Ectodermal cell (in vitro differentiated cells): ENCODE results near the gene VPS52.
"Not testable (repeated sequence)": the region's sequence is repeated elsewhere in the genome, so short reads cannot be mapped to it uniquely, and the experiment has no call there.

Experiments
- H3K27ac ChIP-seq: 2 replicates; pipeline ENCODE4 v1.7.0; 2013; ENCODE audit warnings: mild to moderate bottlenecking, low read depth, low read length; ENCODE audit not compliant: insufficient read depth, poor library complexity, severe bottlenecking
- H3K27me3 ChIP-seq: 2 replicates; pipeline ENCODE4 v1.7.0; 2013; ENCODE audit warnings: mild to moderate bottlenecking, low read length; ENCODE audit not compliant: insufficient read depth, control insufficient read depth, poor library complexity, severe bottlenecking
- H3K36me3 ChIP-seq: one replicate; pipeline ENCODE4 v1.7.0; 2013; ENCODE audit warnings: low read length; ENCODE audit not compliant: control insufficient read depth, insufficient read depth
- H3K4me1 ChIP-seq: one replicate; pipeline ENCODE4 v1.7.0; 2013; ENCODE audit warnings: low read length; ENCODE audit not compliant: control insufficient read depth, insufficient read depth
- H3K4me3 ChIP-seq: 2 replicates; pipeline ENCODE4 v1.7.0; 2013; ENCODE audit warnings: low read depth, low read length, control low read depth; ENCODE audit not compliant: insufficient read depth
- H3K9me3 ChIP-seq: 2 replicates; pipeline ENCODE4 v1.7.0; 2013; ENCODE audit warnings: mild to moderate bottlenecking, low read length, moderate library complexity; ENCODE audit not compliant: control insufficient read depth
- WGBS, 2 experiments: methylation state at CpG; one replicate each; pipeline ENCODE4 v1.1.7; 2013; ENCODE audit warnings: missing lambda C conversion rate in 2 of 2; 5-methylcytosine and 5-hydroxymethylcytosine counted together

The VPS52 gene

DNA sequence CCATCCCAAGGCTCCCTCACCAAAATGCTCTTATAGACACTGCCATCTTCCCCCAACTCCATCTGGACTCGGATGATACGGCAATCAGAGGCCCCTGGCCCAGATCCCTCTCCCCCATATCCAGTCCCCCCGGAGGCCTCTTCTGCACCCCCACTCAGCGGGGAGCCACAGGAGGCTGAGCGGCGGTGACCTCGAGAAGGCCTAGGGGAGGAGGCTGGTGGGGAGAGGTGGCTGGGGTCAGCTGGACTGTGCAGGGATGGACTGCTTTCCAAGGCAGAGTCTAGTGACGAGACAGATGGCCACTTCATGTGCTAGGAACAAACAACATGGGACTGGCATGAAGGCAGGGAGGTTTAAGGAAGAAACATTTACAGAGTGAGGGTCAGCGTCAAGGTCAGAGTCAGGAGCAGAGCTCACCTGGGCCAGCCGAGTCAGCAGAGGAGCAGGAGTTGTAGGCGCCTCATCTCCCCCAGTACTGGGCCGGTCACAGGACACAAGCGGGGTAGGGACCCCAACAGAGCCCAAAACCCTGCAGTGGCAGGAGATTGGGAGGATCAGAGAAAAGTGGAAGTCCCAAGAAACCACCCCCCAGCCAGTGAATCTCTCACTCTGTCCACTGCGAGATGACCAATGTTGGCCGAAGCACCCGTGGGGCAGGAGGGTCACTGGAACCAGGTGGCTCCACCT, 21.5 kb upstream of the VPS52 start:
- no peaks in the 10 kb centered on the region for H3K9me3 ChIP-seq
- no peaks in the 10 kb centered on the region for H3K27me3 ChIP-seq
- H3K27ac ChIP-seq = no peak overlapping the region
- H3K4me1 ChIP-seq = peaks cover 10% of the 10 kb centered on the region
- H3K36me3 ChIP-seq = peaks cover 17% of the 10 kb centered on the region
- no peak overlapping the region for H3K4me3 ChIP-seq
- 92 to 94% methylated on average over 15 to 16 of the region's 16 CpGs for WGBS, 2 experiments

DNA sequence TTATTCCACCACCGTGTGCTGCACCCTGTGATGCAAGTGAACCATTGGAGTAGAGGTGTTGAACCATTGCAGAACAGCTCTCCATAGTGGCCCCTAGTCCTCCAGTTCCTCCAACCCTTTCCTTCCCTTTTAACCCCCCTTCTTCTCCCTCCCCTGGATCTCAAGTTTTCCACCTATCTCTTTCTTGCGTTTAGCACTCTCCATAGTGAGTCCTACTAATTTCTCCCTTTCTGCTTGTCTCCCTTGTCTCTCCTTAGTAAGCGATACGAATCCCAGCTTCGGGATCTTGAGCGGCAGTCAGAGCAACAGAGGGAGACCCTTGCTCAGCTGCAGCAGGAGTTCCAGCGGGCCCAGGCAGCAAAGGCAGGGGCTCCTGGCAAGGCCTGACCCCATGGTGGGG, 18.8 kb upstream of the VPS52 start:
- Histone ChIP-seq H3K9me3 (no peaks in the 10 kb centered on the region), H3K4me1 (peaks cover 9% of the 10 kb centered on the region), H3K27ac (no peak overlapping the region), H3K4me3 (peak overlapping the region; percentile 85), H3K27me3 (no peaks in the 10 kb centered on the region), H3K36me3 (peaks cover 23% of the 10 kb centered on the region)
- 87% methylated on average over 7 of the region's 7 CpGs for WGBS, 2 experiments

DNA sequence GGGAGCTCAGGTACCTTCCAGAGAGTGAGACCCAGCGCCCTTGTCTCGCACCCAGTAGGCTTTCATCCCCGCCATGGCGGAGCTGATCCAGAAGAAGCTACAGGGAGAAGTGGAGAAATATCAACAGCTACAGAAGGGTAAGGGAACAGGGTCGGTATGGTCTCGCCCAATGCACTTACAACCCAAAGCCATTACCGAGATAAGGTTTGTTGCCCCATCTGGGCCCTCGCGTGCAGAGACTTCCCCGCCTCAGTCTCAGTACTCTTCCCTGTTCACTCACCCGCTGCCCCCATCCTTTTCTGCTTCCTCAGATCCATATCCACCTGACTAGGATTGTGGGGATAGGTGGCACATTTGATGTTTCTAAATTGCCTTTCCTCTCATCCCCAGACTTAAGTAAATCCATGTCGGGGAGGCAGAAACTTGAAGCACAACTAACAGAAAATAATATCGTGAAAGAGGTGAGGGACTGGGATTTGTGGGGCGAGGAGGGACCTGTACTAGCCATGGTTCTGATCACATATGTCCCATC, 18.2 kb upstream of the VPS52 start:
- 6 to 7% methylated on average over 14 of the region's 14 CpGs for WGBS, 2 experiments
- H3K4me1 ChIP-seq = peaks cover 9% of the 10 kb centered on the region
- H3K4me3 ChIP-seq = peak overlapping the region; percentile 85
- peaks cover 23% of the 10 kb centered on the region for H3K36me3 ChIP-seq
- H3K27ac ChIP-seq = no peak overlapping the region
- no peaks in the 10 kb centered on the region for H3K27me3 ChIP-seq
- H3K9me3 ChIP-seq = no peaks in the 10 kb centered on the region

DNA sequence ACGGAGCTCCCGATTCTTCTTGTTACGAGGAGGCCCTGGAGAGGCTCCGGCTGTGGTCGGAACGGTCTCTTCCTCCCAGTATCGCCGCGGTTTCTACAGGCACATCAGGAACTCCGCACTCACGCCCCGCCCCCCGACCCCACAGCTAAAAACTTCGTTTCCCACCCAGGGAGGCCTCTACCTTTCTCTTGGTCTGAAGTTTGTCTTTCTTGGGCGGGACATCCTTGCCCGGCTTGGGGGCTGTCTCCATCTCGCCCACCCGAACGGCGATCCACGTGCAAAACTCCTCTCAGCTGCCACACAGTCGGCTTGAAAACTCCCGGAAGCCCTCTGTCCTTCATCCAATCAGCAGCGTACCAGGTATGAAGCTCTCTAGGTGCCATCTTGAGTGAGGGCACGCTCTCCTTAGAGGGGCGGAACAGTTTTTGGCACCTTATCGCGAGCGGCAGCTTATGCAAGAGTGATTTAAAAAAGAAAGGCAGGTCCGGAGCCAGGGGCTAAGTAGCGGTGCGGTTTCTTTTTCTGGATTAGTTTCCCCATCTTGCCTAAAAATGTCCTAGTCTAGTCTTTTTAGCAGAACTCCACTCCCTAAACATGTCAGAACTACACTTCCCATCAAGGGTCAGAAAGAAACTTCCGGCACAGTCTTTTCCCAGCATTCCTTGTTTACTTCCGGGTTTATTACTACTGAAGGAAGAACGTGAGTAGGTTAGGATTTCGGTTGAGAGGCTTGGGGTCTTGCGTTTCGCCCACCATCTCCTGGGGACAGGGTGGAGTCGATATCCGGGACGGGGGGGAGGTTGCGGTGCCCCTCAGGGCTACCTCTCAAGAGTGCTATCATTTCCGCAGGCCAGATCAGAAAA, 17.5 kb upstream of the VPS52 start, which contains the start of the genes PFDN6 and WDR46:
Gene PFDN6, plus strand, starts transcription at position 681 of the 863 bp plus-strand sequence. CDS start 256 bp downstream, outside the sequence.
Gene WDR46, minus strand, starts transcription at position 319 of the 863 bp plus-strand sequence. Its CDS starts 69 bp downstream, at position 250.
- Histone ChIP-seq H3K9me3 (no peaks in the 10 kb centered on the region), H3K4me1 (peaks cover 9% of the 10 kb centered on the region), H3K36me3 (peaks cover 23% of the 10 kb centered on the region), H3K27me3 (no peaks in the 10 kb centered on the region), H3K4me3 (peak within 1 kb of the TSS; percentile 85), H3K27ac (no peak within 1 kb of the TSS)
- WGBS, 2 experiments = 0% methylated on average over 43 of the region's 43 CpGs

DNA sequence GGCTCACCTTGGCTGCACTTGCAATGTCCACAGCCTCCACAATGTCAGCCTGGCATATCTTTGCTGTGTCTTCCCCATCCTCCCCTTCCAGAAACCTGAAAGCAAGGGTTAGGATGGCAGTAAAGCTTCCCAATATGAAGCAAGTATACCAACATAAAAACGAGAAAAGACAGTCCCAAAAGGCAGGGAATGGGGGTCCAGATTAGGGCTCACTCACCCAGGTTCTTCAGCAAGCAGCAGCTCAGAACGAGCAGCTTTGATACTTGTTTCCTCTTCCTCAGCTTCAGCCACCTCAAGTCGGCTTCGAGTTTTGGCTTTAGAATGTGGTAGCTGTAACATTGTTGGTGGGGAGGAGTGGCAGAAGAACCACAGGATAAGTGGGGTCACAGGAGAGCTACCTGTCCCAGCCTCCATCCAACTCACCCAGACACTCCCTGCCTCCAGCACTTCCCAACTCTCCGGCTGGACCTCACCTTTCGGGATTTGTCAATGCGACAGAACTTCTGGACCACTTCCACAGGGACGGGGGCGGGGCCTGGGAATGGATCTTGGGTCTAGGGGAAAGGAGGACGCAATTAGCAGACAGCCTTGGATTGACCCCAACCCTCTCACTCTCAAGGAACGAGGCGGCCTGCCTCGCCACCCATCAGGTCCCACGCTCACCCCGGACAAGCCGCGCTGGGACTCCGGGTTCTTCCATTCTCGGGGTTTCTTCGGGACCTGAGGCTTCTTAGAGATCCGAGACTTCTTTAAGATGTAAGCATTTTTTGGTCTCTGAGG, 16.7 kb upstream of the VPS52 start:
- WGBS, 2 experiments = 24 to 25% methylated on average over 21 of the region's 21 CpGs
- Histone ChIP-seq H3K27ac (no peak overlapping the region), H3K36me3 (peaks cover 31% of the 10 kb centered on the region), H3K4me3 (peak overlapping the region; percentile 85), H3K4me1 (peaks cover 9% of the 10 kb centered on the region), H3K27me3 (no peaks in the 10 kb centered on the region), H3K9me3 (no peaks in the 10 kb centered on the region)

DNA sequence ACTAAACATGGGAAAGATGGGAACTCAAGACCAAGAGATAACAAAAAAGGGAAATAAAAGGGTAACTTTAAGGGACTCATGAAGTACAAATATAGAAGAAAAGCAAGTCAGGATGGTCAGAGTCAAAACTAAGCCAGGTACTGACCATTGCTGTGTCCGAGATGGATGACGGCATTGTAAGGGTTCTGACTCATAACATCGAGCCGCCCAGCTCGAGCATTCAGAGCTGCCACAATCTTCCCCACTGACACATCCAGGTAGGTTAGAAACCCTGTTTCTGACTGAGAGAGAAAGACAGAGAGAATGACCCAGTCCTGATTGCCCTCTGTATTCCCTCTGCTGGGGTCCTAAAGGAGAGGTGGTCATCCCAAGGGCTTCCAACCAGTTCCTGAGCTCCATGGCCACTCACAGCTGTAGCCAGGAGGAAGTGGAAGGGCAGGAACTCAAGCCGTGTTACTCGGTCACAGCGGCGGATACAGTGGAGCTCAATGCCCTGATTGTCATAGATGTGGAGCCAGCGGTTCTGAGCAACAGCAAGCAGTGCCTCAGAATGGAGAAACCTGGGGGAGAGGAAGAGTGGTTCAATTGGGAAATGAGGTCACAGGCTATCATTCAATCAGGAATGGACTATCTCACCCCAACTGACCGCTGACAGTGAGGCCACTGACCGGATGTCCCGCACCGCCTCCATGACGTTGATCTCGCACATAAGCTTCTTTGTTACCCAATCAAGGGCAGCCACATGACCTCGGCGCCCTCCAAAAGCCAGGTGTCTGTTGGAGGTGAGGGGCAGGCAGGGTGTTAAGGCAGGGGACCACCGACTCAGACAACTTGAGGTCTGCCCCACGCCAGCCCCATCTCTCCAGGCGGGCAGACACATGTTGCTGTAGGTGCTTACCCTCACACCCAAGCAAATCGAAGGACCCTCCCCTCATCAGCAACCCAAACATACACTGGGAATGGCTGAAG, 15.6 kb upstream of the VPS52 start:
- 93 to 94% methylated on average over 22 of the region's 22 CpGs for WGBS, 2 experiments
- Histone ChIP-seq H3K9me3 (no peaks in the 10 kb centered on the region), H3K4me3 (no peak overlapping the region), H3K4me1 (peaks cover 9% of the 10 kb centered on the region), H3K27me3 (no peaks in the 10 kb centered on the region), H3K27ac (no peak overlapping the region), H3K36me3 (peaks cover 28% of the 10 kb centered on the region)

DNA sequence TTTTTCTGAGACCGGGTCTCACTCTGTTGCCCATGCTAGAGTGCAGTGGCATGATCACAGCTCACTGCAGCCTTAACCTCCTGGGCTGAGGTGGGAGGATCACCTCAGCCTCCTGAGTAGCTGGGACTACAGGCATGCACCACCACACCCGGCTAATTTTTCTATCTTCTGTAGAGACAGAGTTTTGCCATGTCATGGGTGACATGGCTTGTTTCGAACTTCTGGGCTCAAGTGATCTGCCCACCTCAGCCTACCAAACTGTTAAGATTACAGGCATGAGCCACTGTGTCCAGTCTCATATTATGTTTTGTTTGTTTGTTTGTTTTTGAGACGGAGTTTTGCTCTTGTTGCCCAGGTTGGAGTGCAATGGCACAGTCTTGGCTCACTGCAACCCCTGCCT, 13.5 kb upstream of the VPS52 start:
- H3K36me3 ChIP-seq = peaks cover 17% of the 10 kb centered on the region
- not testable (repeated sequence) for H3K27me3 ChIP-seq, H3K4me3 ChIP-seq, H3K27ac ChIP-seq, H3K9me3 ChIP-seq, H3K4me1 ChIP-seq
- WGBS, 2 experiments = 92 to 96% methylated on average over 4 of the region's 4 CpGs

DNA sequence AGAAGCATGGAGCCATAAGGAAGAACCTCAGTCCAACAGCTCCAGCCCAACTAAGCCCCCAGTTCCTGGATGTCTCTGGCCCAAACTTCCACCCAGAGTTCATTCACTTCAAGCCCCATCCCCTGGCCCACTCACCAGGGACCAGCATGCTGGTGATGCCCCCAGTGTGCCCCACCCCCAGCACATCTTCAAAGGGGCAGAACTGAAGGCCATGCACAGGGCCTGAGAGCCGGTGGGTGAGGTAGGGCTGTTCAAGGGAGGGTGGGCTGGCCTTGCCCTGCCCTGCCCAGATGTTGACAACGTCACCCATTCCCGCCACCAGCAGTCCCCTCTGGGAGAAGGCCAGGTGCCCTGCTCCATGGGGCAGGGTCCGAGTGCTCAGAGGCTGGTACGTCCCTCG, 8.9 kb upstream of the VPS52 start:
- no peaks in the 10 kb centered on the region for H3K27me3 ChIP-seq
- H3K9me3 ChIP-seq = no peaks in the 10 kb centered on the region
- peaks cover 17% of the 10 kb centered on the region for H3K36me3 ChIP-seq
- H3K27ac ChIP-seq = no peak overlapping the region
- WGBS, 2 experiments = 93 to 95% methylated on average over 6 of the region's 6 CpGs
- H3K4me1 ChIP-seq = no peaks in the 10 kb centered on the region
- H3K4me3 ChIP-seq = no peak overlapping the region

DNA sequence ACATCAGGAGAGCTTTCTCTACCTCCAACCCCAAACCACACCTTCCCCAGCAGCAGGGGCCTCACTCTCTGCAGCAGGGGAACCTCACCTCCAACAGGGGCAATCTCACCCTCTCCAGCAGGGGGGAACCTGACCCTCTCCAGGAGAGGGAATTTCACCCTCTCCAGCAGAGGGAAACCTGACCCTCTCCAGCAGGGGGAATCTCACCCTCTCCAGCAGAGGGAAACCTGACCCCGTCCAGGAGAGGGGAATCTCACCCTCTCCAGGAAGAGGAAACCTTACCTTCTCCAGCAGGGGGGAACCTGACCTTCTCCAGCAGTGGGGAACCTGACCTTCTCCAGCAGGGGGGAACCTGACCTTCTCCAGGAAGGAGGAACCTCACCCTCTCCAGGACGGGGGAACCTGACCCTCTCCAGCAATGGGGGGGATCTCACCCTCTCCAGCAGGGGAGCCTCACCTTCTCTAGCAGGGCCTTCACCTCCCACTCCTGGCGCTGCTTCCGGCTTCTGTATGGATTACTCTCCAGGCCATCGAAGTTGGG, 8.4 kb upstream of the VPS52 start:
- H3K27ac ChIP-seq = no peak overlapping the region
- H3K36me3 ChIP-seq = peaks cover 21% of the 10 kb centered on the region
- WGBS, 2 experiments = 67 to 74% methylated on average over 5 of the region's 5 CpGs
- H3K4me1 ChIP-seq = peaks cover 5% of the 10 kb centered on the region
- no peak overlapping the region for H3K4me3 ChIP-seq
- H3K9me3 ChIP-seq = no peaks in the 10 kb centered on the region
- no peaks in the 10 kb centered on the region for H3K27me3 ChIP-seq
